B cell (primary cell): ENCODE results near the gene SNX32. TPM values are rescaled to one million over a fixed set of nuclear protein-coding genes. Genes with fewer than 3 reads are reported as not detected.

Experiments used
- ATAC-seq: fragments of 200-7000 bp; cut with Tn5 transposase; one replicate; pipeline ENCODE4 v1.10.0; 2021; ENCODE audit warnings: low read depth, mild to moderate bottlenecking, moderate number of reproducible peaks, moderate library complexity
- CTCF ChIA-PET: fragments of 350-600 bp; sonication (Branson Sonifier 250); formaldehyde crosslinking; loops from one replicate; lab custom pipeline; 2021; ENCODE audit warnings: antibody characterized with exemption, inconsistent platforms; lab: Charles Lee
- POLR2A ChIA-PET: fragments of 350-600 bp; sonication (Branson Sonifier 250); formaldehyde crosslinking; loops from one replicate; lab custom pipeline; 2021; ENCODE audit warnings: antibody characterized with exemption; lab: Charles Lee
- DNase-seq: peaks from one replicate; pipeline ENCODE4 v3.0.0; 2013
- H2AFZ ChIP-seq: 2 replicates; pipeline ENCODE4 v1.6.1; 2012; ENCODE audit warnings: mild to moderate bottlenecking, low read depth, low read length; ENCODE audit not compliant: insufficient read depth, poor library complexity, severe bottlenecking
- H3K27ac ChIP-seq, 2 donors: 1 replicate in 1 of 2; 2 replicates in 1 of 2; pipeline ENCODE4 v1.5.1; 2012 to 2013; ENCODE audit warnings: low read length in 2 of 2, mild to moderate bottlenecking in 2 of 2, moderate library complexity in 1 of 2
- H3K27me3 ChIP-seq, 4 experiments: fragments of 200-600 bp in 1 of 4; sonication (generic) in 1 of 4; replicated peaks in 1 of 4; 1 replicate in 2 of 4; 2 replicates in 2 of 4; pipeline versions ENCODE4 v1.6.1 to v1.7.0; 2013 to 2016; ENCODE audit warnings: low read length in 3 of 4, mild to moderate bottlenecking in 2 of 4, mixed read lengths in 1 of 4, moderate library complexity in 1 of 4; ENCODE audit not compliant: insufficient read depth in 4 of 4, control insufficient read depth in 3 of 4; ENCODE audit errors: control extremely low read depth in 1 of 4
- H3K36me3 ChIP-seq, 2 experiments: replicated peaks in 1 of 2; 1 replicate in 1 of 2; 2 replicates in 1 of 2; pipeline versions ENCODE4 v1.6.1 to v1.7.1; 2013; ENCODE audit warnings: low read length in 1 of 2; ENCODE audit not compliant: insufficient read depth in 2 of 2, control insufficient read depth in 1 of 2; ENCODE audit errors: control extremely low read depth in 1 of 2, extremely low read depth in 1 of 2
- H3K4me1 ChIP-seq, 2 donors: fragments of 200-600 bp in 1 of 2; sonication (generic) in 1 of 2; 1 replicate in 1 of 2; 2 replicates in 1 of 2; pipeline versions ENCODE4 v1.5.1 to v1.6.1; 2013 to 2017; ENCODE audit warnings: low read length in 2 of 2; ENCODE audit not compliant: control insufficient read depth in 2 of 2, insufficient read depth in 2 of 2
- H3K4me2 ChIP-seq: replicated peaks from 2 replicates; pipeline ENCODE3; 2012; ENCODE audit warnings: mild to moderate bottlenecking, low read depth, low read length; ENCODE audit not compliant: poor library complexity, severe bottlenecking
- H3K4me3 ChIP-seq, 5 experiments: fragments of 200-600 bp in 1 of 5; sonication (generic) in 1 of 5; 1 replicate in 3 of 5; 2 replicates in 2 of 5; pipeline versions ENCODE4 v1.5.1 to v1.7.0; 2011 to 2016; ENCODE audit warnings: low read length in 4 of 5, mild to moderate bottlenecking in 4 of 5, low read depth in 2 of 5, control low read depth in 1 of 5, moderate library complexity in 1 of 5; ENCODE audit not compliant: insufficient read depth in 1 of 5; ENCODE audit errors: control extremely low read depth in 1 of 5, extremely low read depth in 1 of 5
- H3K79me2 ChIP-seq: fragments of 200-600 bp; sonication (generic); one replicate; pipeline ENCODE4 v1.6.0; 2016; ENCODE audit warnings: low read length; ENCODE audit not compliant: control insufficient read depth, insufficient read depth
- H3K9ac ChIP-seq: fragments of 200-600 bp; sonication (generic); 2 replicates; pipeline ENCODE4 v1.6.1; 2017; ENCODE audit warnings: mild to moderate bottlenecking, low read length, moderate library complexity
- H3K9me3 ChIP-seq, 3 donors: one replicate each; pipeline versions ENCODE4 v1.6.1 to v1.7.1; 2013; ENCODE audit warnings: low read length in 2 of 3; ENCODE audit not compliant: control insufficient read depth in 2 of 3, insufficient read depth in 1 of 3; ENCODE audit errors: control extremely low read depth in 1 of 3
- H4K20me1 ChIP-seq: 2 replicates; pipeline ENCODE4 v1.6.0; 2012; ENCODE audit warnings: mild to moderate bottlenecking, low read length; ENCODE audit not compliant: insufficient read depth, control insufficient read depth, poor library complexity, severe bottlenecking
- H3K27ac Mint-ChIP-seq: one replicate; pipeline ENCODE4 v1.8.0; 2021; ENCODE audit warnings: mixed read lengths
- H3K27me3 Mint-ChIP-seq: one replicate; pipeline ENCODE4 v1.8.0; 2021; ENCODE audit warnings: mixed read lengths
- H3K4me1 Mint-ChIP-seq: one replicate; pipeline ENCODE4 v1.8.0; 2021; ENCODE audit warnings: mixed read lengths
- H3K4me3 Mint-ChIP-seq: one replicate; pipeline ENCODE4 v1.8.0; 2021; ENCODE audit warnings: mixed read lengths
- H3K9me3 Mint-ChIP-seq: one replicate; pipeline ENCODE4 v1.8.0; 2022; ENCODE audit warnings: mixed read lengths; ENCODE audit not compliant: insufficient read depth
- EZH2 ChIP-seq: IDR thresholded peaks from 2 replicates; pipeline ENCODE4 v1.6.1; 2012; ENCODE audit warnings: borderline replicate concordance, low read depth, mild to moderate bottlenecking, moderate library complexity, low read length; ENCODE audit not compliant: insufficient read depth, poor library complexity, severe bottlenecking
- WGBS: methylation state at CpG from one replicate; pipeline ENCODE4 v1.1.5; 2013; ENCODE audit warnings: missing lambda C conversion rate; ENCODE audit not compliant: insufficient coverage; 5-methylcytosine and 5-hydroxymethylcytosine counted together
- intact Hi-C: fragments of 100-400 bp; cut with micrococcal nuclease; formaldehyde crosslinking; loops from one replicate; pipeline ENCODE4 v1.10.0; 2022
- polyA plus RNA-seq: library from polyadenylated mRNA; depleted of rRNA; stranded (reverse); fragments of >200 nt; gene quantifications from 2 replicates; pipeline ENCODE4 v1.2.3, GENCODE V29; 2012
- total RNA-seq, 2 donors: library from RNA; stranded (reverse); fragments of 120-200 nt in 1 of 2; gene quantifications; 1 replicate in 1 of 2; 2 replicates in 1 of 2; pipeline versions ENCODE4 v1.2.3 to v1.2.4, GENCODE V29; 2013 to 2022
- TF ChIP-seq, protein P1 (sequence below): fragments of 200-600 bp; IDR thresholded peaks from one replicate; pipeline ENCODE4 v1.8.0; 2022; ENCODE audit warnings: antibody characterized with exemption, mild to moderate bottlenecking

Gene SNX32
- total and polyA plus RNA-seq, 2 donors (not counting 1 experiment from before 2014, with no cell fraction given): 0.57 to 0.89 TPM

- POLR2A ChIA-PET: no interaction called here
- intact Hi-C loops: no loop called here
Measured at GRCh38 chr11:65851811-65852507, 18.2 kb downstream of the SNX32 start.

More at GRCh38 chr11:65851811-65852507, 18.2 kb downstream of the SNX32 start:
- TF ChIP-seq, protein P1, sequence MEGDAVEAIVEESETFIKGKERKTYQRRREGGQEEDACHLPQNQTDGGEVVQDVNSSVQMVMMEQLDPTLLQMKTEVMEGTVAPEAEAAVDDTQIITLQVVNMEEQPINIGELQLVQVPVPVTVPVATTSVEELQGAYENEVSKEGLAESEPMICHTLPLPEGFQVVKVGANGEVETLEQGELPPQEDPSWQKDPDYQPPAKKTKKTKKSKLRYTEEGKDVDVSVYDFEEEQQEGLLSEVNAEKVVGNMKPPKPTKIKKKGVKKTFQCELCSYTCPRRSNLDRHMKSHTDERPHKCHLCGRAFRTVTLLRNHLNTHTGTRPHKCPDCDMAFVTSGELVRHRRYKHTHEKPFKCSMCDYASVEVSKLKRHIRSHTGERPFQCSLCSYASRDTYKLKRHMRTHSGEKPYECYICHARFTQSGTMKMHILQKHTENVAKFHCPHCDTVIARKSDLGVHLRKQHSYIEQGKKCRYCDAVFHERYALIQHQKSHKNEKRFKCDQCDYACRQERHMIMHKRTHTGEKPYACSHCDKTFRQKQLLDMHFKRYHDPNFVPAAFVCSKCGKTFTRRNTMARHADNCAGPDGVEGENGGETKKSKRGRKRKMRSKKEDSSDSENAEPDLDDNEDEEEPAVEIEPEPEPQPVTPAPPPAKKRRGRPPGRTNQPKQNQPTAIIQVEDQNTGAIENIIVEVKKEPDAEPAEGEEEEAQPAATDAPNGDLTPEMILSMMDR: no peak
- TF ChIP-seq EZH2: no peak
- H3K9me3 Mint-ChIP-seq: no peaks in the 10 kb centered on the region
- peak overlapping the region; percentile 51 for H3K27ac Mint-ChIP-seq
- no peak overlapping the region for H3K4me3 ChIP-seq
- peaks cover 32% of the 10 kb centered on the region for H3K4me1 Mint-ChIP-seq
- H3K9ac ChIP-seq: no peak overlapping the region
- H3K27me3 Mint-ChIP-seq: no peaks in the 10 kb centered on the region
- DNase-seq (peak; percentile 19), ATAC-seq (no peak)
- 95% methylated on average over 10 of the region's 10 CpGs for WGBS
- no peak overlapping the region for H2AFZ ChIP-seq
- peaks cover 66% of the 10 kb centered on the region for H4K20me1 ChIP-seq
- CTCF ChIA-PET: interaction anchor here (2.8 kb wide), 1 partner anchor 8 kb away, joined by 15 read pairs; the partner anchor contains the start of gene MUS81
- H3K36me3 ChIP-seq: peaks cover 0 to 62% of the 10 kb centered on the region in 2 experiments
- peaks cover 38% of the 10 kb centered on the region for H3K79me2 ChIP-seq
- no peak overlapping the region for H3K27ac ChIP-seq
- H3K4me3 Mint-ChIP-seq: no peak overlapping the region
- H3K4me2 ChIP-seq: no peak overlapping the region
- H3K4me1 ChIP-seq: peaks cover 11 to 22% of the 10 kb centered on the region in 2 donors
- no peaks in the 10 kb centered on the region for H3K27me3 ChIP-seq
- H3K9me3 ChIP-seq: peaks cover 0 to 15% (median 0%) of the 10 kb centered on the region in 3 donors
